IPS-NIHi11 (cell line): Measurements from ENCODE around the gene RPS6KA2.

ENCODE experiments used
- DNase-seq: peaks from one replicate; pipeline ENCODE4 v3.0.0; 2012; ENCODE audit warnings: mixed read lengths, low spot score

Gene RPS6KA2

GRCh38 chr6:166488076-166488685, 138.9 kb downstream of the RPS6KA2 start:
- DNase-seq = no peak

- DNase-seq = no peak
Observed at GRCh38 chr6:166487148-166487547, 139.9 kb downstream of the RPS6KA2 start.

- no peak for DNase-seq
Observed at GRCh38 chr6:166486536-166486880, 140.5 kb downstream of the RPS6KA2 start.

GRCh38 chr6:166485651-166486535, 141.2 kb downstream of the RPS6KA2 start:
- DNase-seq = no peak

GRCh38 chr6:166484863-166485262, 142.2 kb downstream of the RPS6KA2 start:
- DNase-seq = no peak

- DNase-seq = no peak
Observed at GRCh38 chr6:166483573-166484250, 143.3 kb downstream of the RPS6KA2 start.

GRCh38 chr6:166483026-166483425, 144.0 kb downstream of the RPS6KA2 start:
- no peak for DNase-seq

- DNase-seq = no peak
Observed at GRCh38 chr6:166478782-166479592, 148.1 kb downstream of the RPS6KA2 start.

GRCh38 chr6:166477647-166478365, 149.2 kb downstream of the RPS6KA2 start:
- DNase-seq = no peak

- DNase-seq = no peak
Observed at GRCh38 chr6:166476634-166477215, 150.3 kb downstream of the RPS6KA2 start.

- DNase-seq = no peak
Observed at GRCh38 chr6:166476061-166476591, 150.9 kb downstream of the RPS6KA2 start.

GRCh38 chr6:166474721-166475565, 152.1 kb downstream of the RPS6KA2 start:
- no peak for DNase-seq

- no peak for DNase-seq
Observed at GRCh38 chr6:166473886-166474571, 153.0 kb downstream of the RPS6KA2 start.

- no peak for DNase-seq
Observed at GRCh38 chr6:166472636-166473035, 154.4 kb downstream of the RPS6KA2 start.

GRCh38 chr6:166471797-166472260, 155.2 kb downstream of the RPS6KA2 start:
- no peak for DNase-seq

- no peak for DNase-seq
Observed at GRCh38 chr6:166470863-166471410, 156.1 kb downstream of the RPS6KA2 start.

- no peak for DNase-seq
Observed at GRCh38 chr6:166470029-166470862, 156.8 kb downstream of the RPS6KA2 start.

- no peak for DNase-seq
Observed at GRCh38 chr6:166469426-166469961, 157.6 kb downstream of the RPS6KA2 start.
